GM23338 (cell line): ENCODE results near the gene ROBO3. TPM values are rescaled to one million over a fixed set of nuclear protein-coding genes. Genes with fewer than 3 reads are reported as not detected.

Source experiments
- ATAC-seq: fragments of 200-7000 bp; cut with Tn5 transposase; 3 replicates; pipeline ENCODE4 v1.9.1; 2020
- DNase-seq: peaks from one replicate; pipeline ENCODE4 v3.0.0-alpha.2; 2015; ENCODE audit warnings: low spot score
- H2AFZ ChIP-seq: fragments of 200-600 bp; sonication (generic); 2 replicates; pipeline ENCODE4 v1.8.0; 2016; ENCODE audit warnings: antibody characterized with exemption, mild to moderate bottlenecking, moderate library complexity
- H3F3A ChIP-seq: fragments of 200-600 bp; sonication (generic); replicated peaks from 2 replicates; pipeline ENCODE4 v1.8.0; 2017; ENCODE audit warnings: antibody characterized with exemption, mixed run types, low read depth
- H3K27ac ChIP-seq: fragments of 200-600 bp; sonication (generic); 2 replicates; pipeline ENCODE4 v1.6.1; 2016; ENCODE audit warnings: low read depth
- H3K27me3 ChIP-seq: fragments of 200-600 bp; sonication (generic); 2 replicates; pipeline ENCODE4 v1.8.0; 2016; ENCODE audit warnings: mild to moderate bottlenecking, mixed run types, moderate library complexity; ENCODE audit not compliant: insufficient read depth
- H3K36me3 ChIP-seq: fragments of 200-600 bp; sonication (generic); 2 replicates; pipeline ENCODE4 v1.8.0; 2016; ENCODE audit warnings: mild to moderate bottlenecking; ENCODE audit not compliant: insufficient read depth
- H3K4me1 ChIP-seq: fragments of 200-600 bp; sonication (generic); 2 replicates; pipeline ENCODE4 v1.8.0; 2016; ENCODE audit warnings: mild to moderate bottlenecking, moderate library complexity; ENCODE audit not compliant: insufficient read depth
- H3K4me2 ChIP-seq: fragments of 200-600 bp; sonication (generic); 2 replicates; pipeline ENCODE4 v1.7.1; 2017; ENCODE audit warnings: mixed run types
- H3K4me3 ChIP-seq: fragments of 200-600 bp; sonication (generic); 2 replicates; pipeline ENCODE4 v1.6.1; 2016; ENCODE audit warnings: mixed run types
- H3K79me2 ChIP-seq: fragments of 200-600 bp; sonication (generic); replicated peaks from 2 replicates; pipeline ENCODE4 v1.8.0; 2017; ENCODE audit warnings: mild to moderate bottlenecking; ENCODE audit not compliant: insufficient read depth
- H3K9me2 ChIP-seq: fragments of 200-600 bp; sonication (generic); 2 replicates; pipeline ENCODE4 v1.8.0; 2017; ENCODE audit not compliant: insufficient read depth
- H4K20me1 ChIP-seq: fragments of 200-600 bp; sonication (generic); replicated peaks from 2 replicates; pipeline ENCODE4 v1.8.0; 2017; ENCODE audit warnings: mild to moderate bottlenecking; ENCODE audit not compliant: insufficient read depth
- H3K27ac Mint-ChIP-seq: 2 replicates; pipeline ENCODE4 v1.8.0; 2020; ENCODE audit warnings: inconsistent platforms, mild to moderate bottlenecking, moderate library complexity, mixed read lengths
- H3K27me3 Mint-ChIP-seq: 3 replicates; pipeline ENCODE4 v1.8.0; 2022; ENCODE audit warnings: low read depth, mild to moderate bottlenecking, moderate library complexity, mixed read lengths, inconsistent platforms; ENCODE audit not compliant: insufficient read depth, poor library complexity
- H3K36me3 Mint-ChIP-seq: 3 replicates; pipeline ENCODE4 v1.8.0; 2021; ENCODE audit warnings: low read depth, mild to moderate bottlenecking, inconsistent platforms, moderate library complexity, mixed read lengths
- H3K4me1 Mint-ChIP-seq: 3 replicates; pipeline ENCODE4 v1.8.0; 2020; ENCODE audit warnings: mild to moderate bottlenecking, inconsistent platforms, mixed read lengths
- H3K4me3 Mint-ChIP-seq: 3 replicates; pipeline ENCODE4 v1.8.0; 2021; ENCODE audit warnings: moderate library complexity, mild to moderate bottlenecking, inconsistent platforms, mixed read lengths
- H3K9me3 Mint-ChIP-seq: 3 replicates; pipeline ENCODE4 v1.8.0; 2020; ENCODE audit warnings: moderate library complexity, mild to moderate bottlenecking, inconsistent platforms, mixed read lengths
- CREB1 ChIP-seq: fragments of 250-450 bp; sonication (Bioruptor Pico); IDR thresholded peaks from 2 replicates; pipeline ENCODE4 v1.5.0; 2020; ENCODE audit warnings: low read depth, mild to moderate bottlenecking, moderate library complexity
- CTCF ChIP-seq, 2 experiments: fragments of 200-600 bp in 1 of 2; sonication (generic) in 1 of 2; conservative IDR thresholded peaks; 2 replicates each; pipeline versions ENCODE4 v1.5.1 to v1.6.1; 2016 to 2017; ENCODE audit warnings: antibody characterized with exemption in 2 of 2, low read depth in 2 of 2, mild to moderate bottlenecking in 2 of 2, moderate library complexity in 1 of 2
- ETS1 ChIP-seq: IDR thresholded peaks from 2 replicates; pipeline ENCODE4 v1.6.1; 2016; ENCODE audit warnings: antibody characterized with exemption
- EZH2 ChIP-seq: fragments of 200-600 bp; sonication (generic); IDR thresholded peaks from one replicate; pipeline ENCODE4 v1.8.0; 2017; ENCODE audit warnings: antibody characterized with exemption, mild to moderate bottlenecking, low read depth; ENCODE audit not compliant: unreplicated experiment
- EZH2phosphoT487 ChIP-seq: fragments of 200-600 bp; sonication (generic); IDR thresholded peaks from one replicate; pipeline ENCODE4 v1.8.1; 2018; ENCODE audit warnings: antibody characterized with exemption; ENCODE audit not compliant: unreplicated experiment
- JUNB ChIP-seq: IDR thresholded peaks from one replicate; pipeline ENCODE4 v1.6.1; 2016; ENCODE audit warnings: antibody characterized with exemption; ENCODE audit not compliant: unreplicated experiment
- NANOG ChIP-seq: IDR thresholded peaks from 2 replicates; pipeline ENCODE4 v1.6.1; 2016; ENCODE audit warnings: antibody characterized with exemption, borderline replicate concordance
- POLR2AphosphoS5 ChIP-seq: IDR thresholded peaks from 2 replicates; pipeline ENCODE4 v1.6.1; 2016; ENCODE audit warnings: antibody characterized with exemption, low read depth
- STAT1 ChIP-seq: IDR thresholded peaks from one replicate; pipeline ENCODE4 v1.6.1; 2016; ENCODE audit warnings: antibody characterized with exemption; ENCODE audit not compliant: unreplicated experiment
- ZNF114 ChIP-seq: fragments of 250-450 bp; sonication (Bioruptor Pico); IDR thresholded peaks from 2 replicates; pipeline ENCODE4 v1.5.0; 2020; ENCODE audit warnings: mild to moderate bottlenecking, moderate library complexity
- ZNF331 ChIP-seq: fragments of 250-450 bp; sonication (Bioruptor Pico); IDR thresholded peaks from 2 replicates; pipeline ENCODE4 v1.5.0; 2020; ENCODE audit warnings: low read depth, mild to moderate bottlenecking, moderate library complexity
- polyA plus RNA-seq: library from polyadenylated mRNA; unstranded; fragments of >200 nt; fragmentation: Nextera tagmentation; extraction: Ambion mirVana; gene quantifications from 2 replicates; pipeline ENCODE4 v1.2.1, GENCODE V29; 2016
- total RNA-seq: library from RNA; depleted of rRNA; stranded (reverse); fragments of >200 nt; shearing (Covaris generic); gene quantifications from 2 replicates; pipeline ENCODE4 v1.2.3, GENCODE V29; 2014

ROBO3 gene
- total and polyA plus RNA-seq, 2 experiments from 2014 or later: 17.0 to 21.4 TPM

- Histone ChIP-seq H3K4me2 (no peak overlapping the region), H3K36me3 (no peaks in the 10 kb centered on the region), H3K27ac (no peak overlapping the region), H2AFZ (no peak overlapping the region), H3F3A (no peaks in the 10 kb centered on the region), H3K79me2 (no peaks in the 10 kb centered on the region), H3K27me3 (no peaks in the 10 kb centered on the region), H3K4me3 (no peak overlapping the region), H4K20me1 (no peaks in the 10 kb centered on the region), H3K4me1 (no peaks in the 10 kb centered on the region), H3K9me2 (0 out of 2 replicates have a peak, but pooled peaks cover 3% of the 10 kb centered on the region)
- TF ChIP-seq CREB1 (no peak), ZNF114 (CRISPR knock-in tag) (no peak), CTCF (conservative IDR thresholded peaks at IDR 0.05; ENCODE audit: low read depth in 2 of 2) (no peak), EZH2phosphoT487 (no peak), NANOG (no peak), JUNB (no peak)
- Mint-ChIP-seq H3K4me1 (no peaks in the 10 kb centered on the region), H3K27me3 (peaks cover 3% of the 10 kb centered on the region), H3K27ac (no peak overlapping the region), H3K36me3 (no peaks in the 10 kb centered on the region), H3K9me3 (no peaks in the 10 kb centered on the region), H3K4me3 (no peak overlapping the region)
- no peak for DNase-seq
- no peak for ATAC-seq
Observed at GRCh38 chr11:124821995-124822730, 43.1 kb upstream of the ROBO3 start.

GRCh38 chr11:124823512-124824376 is 41.5 kb upstream of the ROBO3 start:
- ATAC-seq: no peak
- H3K9me3 Mint-ChIP-seq: no peaks in the 10 kb centered on the region
- DNase-seq: no peak
- Histone ChIP-seq H3F3A (no peaks in the 10 kb centered on the region), H3K36me3 (no peaks in the 10 kb centered on the region), H3K9me2 (0 out of 2 replicates have a peak, but pooled peaks cover 3% of the 10 kb centered on the region), H4K20me1 (no peaks in the 10 kb centered on the region), H3K4me3 (no peak overlapping the region), H3K27ac (no peak overlapping the region), H3K27me3 (no peaks in the 10 kb centered on the region), H3K4me1 (no peaks in the 10 kb centered on the region), H2AFZ (no peak overlapping the region), H3K4me2 (no peak overlapping the region), H3K79me2 (no peaks in the 10 kb centered on the region)
- H3K36me3 Mint-ChIP-seq: no peaks in the 10 kb centered on the region
- no peaks in the 10 kb centered on the region for H3K4me1 Mint-ChIP-seq
- no peak overlapping the region for H3K27ac Mint-ChIP-seq
- H3K27me3 Mint-ChIP-seq: no peaks in the 10 kb centered on the region
- no peak overlapping the region for H3K4me3 Mint-ChIP-seq
- TF ChIP-seq STAT1 (no peak), EZH2 (no peak), ZNF114 (CRISPR knock-in tag) (no peak), JUNB (no peak), ZNF331 (no peak), POLR2AphosphoS5 (no peak), NANOG (no peak), ETS1 (no peak)
